Choroid plexus epithelial cell (primary cell): ENCODE results near the gene FBXO10.

ENCODE experiments used
- DNase-seq: peaks from one replicate; pipeline ENCODE4 v3.0.0-alpha.2; 2010; ENCODE audit warnings: low read depth
- H3K4me3 ChIP-seq: 2 replicates; pipeline ENCODE4 v1.5.1; 2011; ENCODE audit warnings: low read depth, mild to moderate bottlenecking, control low read depth, low read length, moderate library complexity
- TF ChIP-seq, protein P1 (sequence below): conservative IDR thresholded peaks from 2 replicates; pipeline ENCODE4 v1.5.1; 2011; ENCODE audit warnings: low read depth, mild to moderate bottlenecking, control low read depth, inconsistent platforms, low read length, moderate library complexity

Gene FBXO10

DNA sequence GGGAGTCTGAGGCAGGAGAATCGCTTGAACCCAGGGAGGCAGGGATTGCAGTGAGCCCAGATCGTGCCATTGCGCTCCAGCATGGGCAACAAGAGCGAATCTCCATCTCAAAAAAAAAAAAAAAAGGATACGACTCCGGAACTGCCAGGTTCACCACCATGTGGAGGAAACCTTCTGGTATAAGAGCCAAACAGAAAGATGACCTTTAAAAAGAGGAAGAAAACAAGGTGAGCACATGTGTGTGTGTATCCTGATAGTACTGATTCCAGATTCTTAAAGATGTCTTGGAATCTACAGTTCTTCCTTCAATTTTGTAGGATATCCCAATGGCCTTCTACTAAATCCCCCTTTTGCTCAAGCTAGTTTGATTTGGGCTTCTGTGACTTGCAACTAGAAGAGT lies 33.7 kb downstream of the FBXO10 start:
- TF ChIP-seq, protein P1, sequence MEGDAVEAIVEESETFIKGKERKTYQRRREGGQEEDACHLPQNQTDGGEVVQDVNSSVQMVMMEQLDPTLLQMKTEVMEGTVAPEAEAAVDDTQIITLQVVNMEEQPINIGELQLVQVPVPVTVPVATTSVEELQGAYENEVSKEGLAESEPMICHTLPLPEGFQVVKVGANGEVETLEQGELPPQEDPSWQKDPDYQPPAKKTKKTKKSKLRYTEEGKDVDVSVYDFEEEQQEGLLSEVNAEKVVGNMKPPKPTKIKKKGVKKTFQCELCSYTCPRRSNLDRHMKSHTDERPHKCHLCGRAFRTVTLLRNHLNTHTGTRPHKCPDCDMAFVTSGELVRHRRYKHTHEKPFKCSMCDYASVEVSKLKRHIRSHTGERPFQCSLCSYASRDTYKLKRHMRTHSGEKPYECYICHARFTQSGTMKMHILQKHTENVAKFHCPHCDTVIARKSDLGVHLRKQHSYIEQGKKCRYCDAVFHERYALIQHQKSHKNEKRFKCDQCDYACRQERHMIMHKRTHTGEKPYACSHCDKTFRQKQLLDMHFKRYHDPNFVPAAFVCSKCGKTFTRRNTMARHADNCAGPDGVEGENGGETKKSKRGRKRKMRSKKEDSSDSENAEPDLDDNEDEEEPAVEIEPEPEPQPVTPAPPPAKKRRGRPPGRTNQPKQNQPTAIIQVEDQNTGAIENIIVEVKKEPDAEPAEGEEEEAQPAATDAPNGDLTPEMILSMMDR: no peak
- DNase-seq: no peak
- no peak overlapping the region for H3K4me3 ChIP-seq

DNA sequence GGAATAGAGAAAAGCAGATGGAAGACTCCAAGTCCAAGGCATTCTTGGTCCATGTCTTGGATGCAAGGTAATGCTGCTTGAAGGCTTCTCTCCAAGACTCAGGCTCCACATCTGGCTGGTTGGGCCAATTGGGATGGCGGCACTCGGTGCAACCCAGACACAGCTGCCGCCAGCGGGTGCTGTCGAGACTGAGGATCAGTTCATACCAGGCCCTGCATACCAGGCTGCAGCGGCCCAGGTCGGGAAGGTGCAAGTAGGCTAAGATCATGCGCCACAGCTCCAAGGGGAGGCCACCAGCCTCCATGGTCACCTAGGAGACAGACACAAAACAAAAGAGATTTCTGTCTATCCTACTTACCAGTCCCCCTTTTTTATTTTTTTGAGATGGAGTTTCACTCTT lies 34.7 kb downstream of the FBXO10 start:
- no peak overlapping the region for H3K4me3 ChIP-seq
- DNase-seq: no peak
- TF ChIP-seq, protein P1: no peak

DNA sequence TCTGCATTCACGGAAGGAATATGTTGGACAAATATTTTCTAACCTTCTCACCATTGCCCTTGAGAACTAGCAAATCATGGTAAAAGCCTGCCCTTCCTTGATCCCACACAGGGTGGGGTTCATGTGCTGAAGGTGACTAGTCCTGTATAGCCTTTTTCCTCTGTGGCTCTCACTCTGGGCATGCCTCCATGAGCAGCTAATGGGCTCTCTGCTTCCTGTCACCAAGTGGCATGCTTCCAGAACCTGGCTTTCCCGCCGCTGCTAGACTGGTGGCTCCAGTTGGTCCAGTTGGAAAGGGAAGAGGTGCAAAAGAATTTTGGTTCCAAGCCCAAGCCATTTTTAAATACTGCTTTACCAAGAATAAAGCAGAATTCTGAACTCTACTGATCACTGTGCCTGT lies 35.5 kb downstream of the FBXO10 start:
- DNase-seq: no peak
- TF ChIP-seq, protein P1: no peak
- no peak overlapping the region for H3K4me3 ChIP-seq

DNA sequence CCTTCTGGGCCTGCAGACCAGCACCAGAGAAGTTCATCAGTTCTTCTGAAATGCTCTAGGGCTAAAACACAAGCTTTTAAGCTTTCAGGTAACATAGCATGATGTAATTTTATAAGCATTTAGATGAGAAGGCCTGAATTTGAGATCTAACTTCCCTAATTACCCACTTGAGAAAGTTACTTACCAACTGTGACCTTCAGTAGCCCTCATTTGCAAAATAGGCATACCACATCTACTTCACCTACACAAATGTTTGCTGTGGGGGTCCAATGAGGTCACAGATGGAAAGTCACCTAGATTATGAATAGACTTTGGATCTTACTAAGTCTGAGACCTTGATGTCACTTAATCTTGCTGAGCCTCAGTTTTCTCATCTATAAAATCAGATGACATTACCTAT lies 36.5 kb downstream of the FBXO10 start:
- no peak overlapping the region for H3K4me3 ChIP-seq
- DNase-seq: no peak
- TF ChIP-seq, protein P1: no peak

DNA sequence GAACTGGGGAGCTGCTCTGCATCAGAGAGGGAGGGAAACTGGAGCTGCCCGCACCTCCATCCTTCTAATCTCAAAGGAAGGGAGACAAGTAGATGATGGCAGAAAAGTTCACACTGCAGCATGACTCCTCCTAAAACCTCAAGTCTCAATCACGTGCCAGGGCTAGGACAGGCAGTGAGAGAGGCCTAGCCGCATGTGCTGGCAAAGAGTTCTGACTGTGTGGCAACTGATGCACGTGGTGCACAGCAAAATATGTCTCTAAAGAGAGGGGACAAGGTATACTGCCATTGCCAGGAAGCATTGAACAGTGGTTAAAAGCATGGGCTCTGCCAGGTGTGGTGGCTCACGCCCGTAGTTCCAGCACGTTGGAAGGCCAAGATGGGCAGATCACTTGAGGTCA lies 38.1 kb downstream of the FBXO10 start:
- TF ChIP-seq, protein P1: no peak
- DNase-seq: no peak
- no peak overlapping the region for H3K4me3 ChIP-seq

DNA sequence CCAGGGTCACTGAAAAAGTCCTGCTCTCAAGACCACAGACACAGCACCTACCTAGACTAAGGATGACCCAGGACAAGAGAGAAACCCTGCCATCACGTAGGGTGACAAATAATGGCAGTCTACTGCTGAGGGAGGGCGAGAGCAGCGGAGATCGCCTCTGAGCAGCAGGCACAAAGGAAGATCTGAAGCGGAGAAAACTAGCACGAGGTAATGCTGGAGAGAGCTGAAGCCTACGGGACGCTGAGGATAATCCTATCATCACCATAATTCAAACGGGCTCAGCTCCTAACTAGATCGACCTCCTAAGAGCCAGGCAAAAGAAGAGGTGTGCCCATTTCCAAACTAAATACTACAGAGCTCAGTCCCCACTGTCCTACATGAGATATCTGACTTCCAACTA lies 41.3 kb downstream of the FBXO10 start:
- DNase-seq: no peak
- H3K4me3 ChIP-seq: no peak overlapping the region
- TF ChIP-seq, protein P1: no peak

DNA sequence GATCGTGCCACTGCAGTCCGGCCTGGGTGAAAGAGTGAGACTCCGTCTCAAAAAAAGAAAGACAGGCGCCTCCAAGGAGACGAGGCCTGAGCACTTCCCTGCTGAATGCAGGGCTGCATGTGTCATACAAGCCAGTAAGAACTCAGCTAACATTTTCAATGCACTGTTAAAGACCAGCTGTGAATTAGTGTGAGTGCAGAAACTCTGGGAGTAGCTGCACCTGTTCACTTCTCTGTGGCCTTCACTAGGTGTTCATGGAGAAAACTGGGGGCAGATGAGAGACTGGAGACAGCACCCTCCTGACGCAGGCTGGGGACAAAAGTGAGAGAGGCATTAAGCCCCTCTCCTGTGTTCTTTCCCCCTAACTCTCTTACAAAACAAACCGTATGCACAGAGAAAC lies 41.8 kb downstream of the FBXO10 start:
- no peak for DNase-seq
- TF ChIP-seq, protein P1: no peak
- no peak overlapping the region for H3K4me3 ChIP-seq
